ENCODE data around the gene FSTL3.
"Not testable (repeated sequence)": the region's sequence is repeated elsewhere in the genome, so short reads cannot be mapped to it uniquely, and the experiment has no call there.

- TF ChIP-seq POLR2A, CTCF, EP300 (IDR thresholded peaks at IDR 0.05): not testable (repeated sequence)
Observed at GRCh38 chr19:698529-698928, 22.3 kb downstream of the FSTL3 start.

Data from tibial nerve (tissue), 4 donors.